Spleen (tissue), 11 donors: ENCODE results near the gene EPHA8. TPM values are rescaled to one million over a fixed set of nuclear protein-coding genes. Genes with fewer than 3 reads are reported as not detected.

ENCODE experiments used
- DNase-seq: peaks from one replicate; pipeline ENCODE4 v3.0.0-alpha.2; 2020
- H3K27ac ChIP-seq, 8 donors: fragments of 200-600 bp; sonication (generic) in 7 of 8; 1 replicate in 4 of 8; 2 replicates in 4 of 8; pipeline versions ENCODE4 v1.5.0 to v1.8.0; 2016 to 2021; ENCODE audit warnings: inconsistent platforms in 4 of 8, mild to moderate bottlenecking in 4 of 8, moderate library complexity in 1 of 8
- H3K27me3 ChIP-seq, 7 donors: fragments of 200-600 bp; sonication (generic) in 6 of 7; replicated peaks in 1 of 7; 1 replicate in 4 of 7; 2 replicates in 3 of 7; pipeline versions ENCODE4 v1.5.0 to v1.8.0; 2016 to 2021; ENCODE audit warnings: inconsistent platforms in 3 of 7, mild to moderate bottlenecking in 1 of 7
- H3K36me3 ChIP-seq, 6 donors: fragments of 200-600 bp; sonication (generic) in 5 of 6; 1 replicate in 4 of 6; 2 replicates in 2 of 6; pipeline versions ENCODE4 v1.5.0 to v1.8.0; 2016 to 2021; ENCODE audit warnings: inconsistent platforms in 2 of 6
- H3K4me1 ChIP-seq, 6 donors: fragments of 200-600 bp; sonication (generic) in 5 of 6; 1 replicate in 3 of 6; 2 replicates in 3 of 6; pipeline versions ENCODE4 v1.5.0 to v1.8.0; 2016 to 2021; ENCODE audit warnings: inconsistent platforms in 3 of 6
- H3K4me3 ChIP-seq, 8 donors: fragments of 200-600 bp; sonication (generic) in 7 of 8; 1 replicate in 4 of 8; 2 replicates in 4 of 8; pipeline versions ENCODE4 v1.5.0 to v1.8.0; 2016 to 2021; ENCODE audit warnings: inconsistent platforms in 4 of 8, mild to moderate bottlenecking in 4 of 8, moderate library complexity in 2 of 8
- H3K9me3 ChIP-seq, 8 donors: fragments of 200-600 bp; sonication (generic) in 7 of 8; 1 replicate in 4 of 8; 2 replicates in 4 of 8; pipeline versions ENCODE4 v1.5.0 to v1.8.0; 2016 to 2021; ENCODE audit warnings: inconsistent platforms in 4 of 8
- CTCF ChIP-seq, 11 experiments: fragments of 200-600 bp in 7 of 11; fragments of 450-650 bp in 4 of 11; sonication (generic) in 4 of 11; IDR thresholded peaks in 8 of 11; conservative IDR thresholded peaks in 3 of 11; 1 replicate in 7 of 11; 2 replicates in 4 of 11; pipeline versions ENCODE4 v1.4.0 to v1.8.0; 2016 to 2021; ENCODE audit warnings: antibody characterized with exemption in 11 of 11, inconsistent platforms in 4 of 11, mild to moderate bottlenecking in 1 of 11
- POLR2A ChIP-seq, 3 donors: fragments of 450-650 bp; IDR thresholded peaks; one replicate each; pipeline ENCODE4 v1.5.1; 2017; ENCODE audit warnings: antibody characterized with exemption in 3 of 3, mild to moderate bottlenecking in 1 of 3
- POLR2AphosphoS5 ChIP-seq, 3 donors: sonication (generic); formaldehyde crosslinking; IDR thresholded peaks; one replicate each; pipeline ENCODE4 v1.5.1; 2017; ENCODE audit warnings: antibody characterized with exemption in 3 of 3
- WGBS, 5 donors: extraction: QIAGEN DNeasy Blood & Tissue Kit in 3 of 5; methylation state at CpG; one replicate each; pipeline versions ENCODE4 v1.1.5 to v1.1.7; 2013 to 2018; 5-methylcytosine and 5-hydroxymethylcytosine counted together
- intact Hi-C: fragments of 100-400 bp; cut with DNase I; formaldehyde crosslinking; loops from one replicate; pipeline ENCODE4 v1.15.0; 2023; ENCODE audit warnings: low total_unique reads
- polyA plus RNA-seq, 3 donors: library from polyadenylated mRNA; stranded (reverse); fragments of 200-250 nt; gene quantifications; one replicate each; pipeline ENCODE4 v1.2.1, GENCODE V29; 2013
- total RNA-seq, 7 donors: library from RNA; depleted of rRNA in 3 of 7; stranded (reverse); fragments of >200 nt in 3 of 7; fragmentation: NEBNext Ultra II Directional in 4 of 7; extraction: Animal tissue kit (Norgen Biotek cat#: 25700) in 4 of 7; gene quantifications; one replicate each; pipeline versions ENCODE4 v1.1.0 to v1.2.1, GENCODE V29; 2016 to 2021
- donor health status: healthy with polysubstance abuse.
- donor health status: DM: no; HTN: no; CAD: no; lungs with moderate emphysema.
- donor health status: DM: no; HTN: no; CAD: no.
- donor health status: Bipolar disorder and iron deficiency.
- donor health status: healthy.
- donor health status: DM: no; HTN: no; CAD: no.
- donor health status: DM: yes; HTN: yes; CAD: no.

Gene EPHA8
- total and polyA plus RNA-seq, 10 donors = 0.30 to 9.2 (median 4.9) TPM

GRCh38 chr1:22539510-22540118, 23.7 kb upstream of the EPHA8 start:
- H3K4me1 ChIP-seq = peaks cover 0 to 33% (median 9%) of the 10 kb centered on the region in 6 donors
- 40 to 59% (median 55%) methylated on average over 15 to 16 of the region's 16 CpGs for WGBS, 5 donors
- intact Hi-C loops = no loop called here
- TF ChIP-seq CTCF (IDR thresholded peaks at IDR 0.05 in 8 of 11, conservative IDR thresholded peaks at IDR 0.05 in 3 of 11) (no peak), POLR2A (IDR thresholded peaks at IDR 0.05) (no peak), POLR2AphosphoS5 (IDR thresholded peaks at IDR 0.05) (no peak)
- no peak for DNase-seq
- H3K27me3 ChIP-seq = peaks cover 0 to 2% (median 0%) of the 10 kb centered on the region in 7 donors
- H3K9me3 ChIP-seq = no peaks in the 10 kb centered on the region
- peaks cover 0 to 9% (median 0%) of the 10 kb centered on the region in 6 donors for H3K36me3 ChIP-seq
- peak overlapping the region in 1 of 8 donors; percentile 17 for H3K27ac ChIP-seq
- no peak overlapping the region for H3K4me3 ChIP-seq

GRCh38 chr1:22540337-22540736, 23.0 kb upstream of the EPHA8 start:
- intact Hi-C loops = no loop called here
- peak overlapping the region in 1 of 8 donors; percentile 17 for H3K27ac ChIP-seq
- H3K36me3 ChIP-seq = peaks cover 0 to 2% (median 0%) of the 10 kb centered on the region in 6 donors
- peaks cover 0 to 33% (median 9%) of the 10 kb centered on the region in 6 donors for H3K4me1 ChIP-seq
- TF ChIP-seq POLR2AphosphoS5 (IDR thresholded peaks at IDR 0.05) = no peak
- TF ChIP-seq CTCF (IDR thresholded peaks at IDR 0.05 in 8 of 11, conservative IDR thresholded peaks at IDR 0.05 in 3 of 11) = no peak
- no peak for TF ChIP-seq POLR2A (IDR thresholded peaks at IDR 0.05)
- no peak for DNase-seq
- peaks cover 0 to 8% (median 0%) of the 10 kb centered on the region in 7 donors for H3K27me3 ChIP-seq
- 42 to 72% (median 56%) methylated on average over 5 of the region's 5 CpGs for WGBS, 5 donors
- H3K9me3 ChIP-seq = no peaks in the 10 kb centered on the region
- no peak overlapping the region for H3K4me3 ChIP-seq

- intact Hi-C loops = no loop called here
- Histone ChIP-seq H3K36me3 (no peaks in the 10 kb centered on the region), H3K27ac (no peak overlapping the region), H3K27me3 (peaks cover 0 to 24% (median 0%) of the 10 kb centered on the region in 7 donors), H3K4me3 (no peak overlapping the region), H3K9me3 (no peaks in the 10 kb centered on the region), H3K4me1 (peaks cover 0 to 29% (median 5%) of the 10 kb centered on the region in 6 donors)
- 72 to 93% (median 81%) methylated on average over 9 of the region's 9 CpGs for WGBS, 5 donors
- TF ChIP-seq POLR2A (IDR thresholded peaks at IDR 0.05) (no peak), CTCF (IDR thresholded peaks at IDR 0.05 in 8 of 11, conservative IDR thresholded peaks at IDR 0.05 in 3 of 11) (no peak), POLR2AphosphoS5 (IDR thresholded peaks at IDR 0.05) (no peak)
- DNase-seq = no peak
Observed at GRCh38 chr1:22542886-22543285, 20.4 kb upstream of the EPHA8 start.

- Histone ChIP-seq H3K9me3 (no peaks in the 10 kb centered on the region), H3K4me3 (no peak overlapping the region), H3K27ac (no peak overlapping the region), H3K4me1 (peaks cover 0 to 21% (median 0%) of the 10 kb centered on the region in 6 donors), H3K36me3 (no peaks in the 10 kb centered on the region), H3K27me3 (peaks cover 0 to 32% (median 7%) of the 10 kb centered on the region in 7 donors)
- intact Hi-C loops = no loop called here
- no peak for DNase-seq
- TF ChIP-seq CTCF (IDR thresholded peaks at IDR 0.05 in 8 of 11, conservative IDR thresholded peaks at IDR 0.05 in 3 of 11) = no peak
- TF ChIP-seq POLR2AphosphoS5 (IDR thresholded peaks at IDR 0.05) = no peak
- TF ChIP-seq POLR2A (IDR thresholded peaks at IDR 0.05) = no peak
- 63 to 74% (median 68%) methylated on average over 6 of the region's 6 CpGs for WGBS, 5 donors
Observed at GRCh38 chr1:22543679-22544078, 19.6 kb upstream of the EPHA8 start.
